HL-60 (cell line): ENCODE measurements around the gene STPG2.

ENCODE experiments used
- GABPA ChIP-seq: IDR thresholded peaks from 2 replicates; pipeline ENCODE4 v1.6.1; 2012; ENCODE audit warnings: low read depth
- TF ChIP-seq, protein P1 (sequence below): IDR thresholded peaks from one replicate; pipeline ENCODE4 v1.5.1; 2011; ENCODE audit warnings: low read length, control low read depth, inconsistent platforms; ENCODE audit not compliant: insufficient read depth

DNA sequence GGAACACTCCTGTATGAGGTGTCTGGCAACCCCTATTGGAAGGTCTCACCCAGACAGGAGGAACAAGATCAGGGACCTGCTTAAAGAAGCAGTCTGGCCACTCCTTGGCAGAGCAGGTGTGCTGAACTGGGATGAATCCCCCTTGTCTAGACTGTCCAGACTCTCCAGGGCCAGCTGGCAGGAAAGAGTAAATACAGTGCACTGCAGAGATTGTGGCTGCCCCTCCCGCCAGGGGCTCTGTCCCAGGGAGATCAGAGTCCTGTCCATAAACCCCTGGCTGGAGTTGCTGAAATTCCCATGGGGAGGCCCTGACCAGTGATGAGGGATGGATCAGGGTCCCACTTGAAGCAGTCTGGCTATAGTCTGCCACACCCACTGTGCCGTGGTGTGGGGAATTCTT, 17.7 kb downstream of the STPG2 start:
- TF ChIP-seq, protein P1, sequence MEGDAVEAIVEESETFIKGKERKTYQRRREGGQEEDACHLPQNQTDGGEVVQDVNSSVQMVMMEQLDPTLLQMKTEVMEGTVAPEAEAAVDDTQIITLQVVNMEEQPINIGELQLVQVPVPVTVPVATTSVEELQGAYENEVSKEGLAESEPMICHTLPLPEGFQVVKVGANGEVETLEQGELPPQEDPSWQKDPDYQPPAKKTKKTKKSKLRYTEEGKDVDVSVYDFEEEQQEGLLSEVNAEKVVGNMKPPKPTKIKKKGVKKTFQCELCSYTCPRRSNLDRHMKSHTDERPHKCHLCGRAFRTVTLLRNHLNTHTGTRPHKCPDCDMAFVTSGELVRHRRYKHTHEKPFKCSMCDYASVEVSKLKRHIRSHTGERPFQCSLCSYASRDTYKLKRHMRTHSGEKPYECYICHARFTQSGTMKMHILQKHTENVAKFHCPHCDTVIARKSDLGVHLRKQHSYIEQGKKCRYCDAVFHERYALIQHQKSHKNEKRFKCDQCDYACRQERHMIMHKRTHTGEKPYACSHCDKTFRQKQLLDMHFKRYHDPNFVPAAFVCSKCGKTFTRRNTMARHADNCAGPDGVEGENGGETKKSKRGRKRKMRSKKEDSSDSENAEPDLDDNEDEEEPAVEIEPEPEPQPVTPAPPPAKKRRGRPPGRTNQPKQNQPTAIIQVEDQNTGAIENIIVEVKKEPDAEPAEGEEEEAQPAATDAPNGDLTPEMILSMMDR: no peak
- no peak for TF ChIP-seq GABPA
